Stimulated activated CD8-positive, alpha-beta memory T cell treated with anti-CD3 and anti-CD28 coated beads, Interleukin-15, amount 100 ng/mL, for 24 hours (primary cell): Measurements from ENCODE around the gene TMEM207.
"Not testable (repeated sequence)": the region's sequence is repeated elsewhere in the genome, so short reads cannot be mapped to it uniquely, and the experiment has no call there.

ENCODE experiments used
- DNase-seq: peaks from one replicate; pipeline ENCODE4 v3.0.0-alpha.2; 2020; ENCODE audit warnings: low read depth

TMEM207 gene

GRCh38 chr3:190449801-190450200 lies at the start of gene TMEM207:
TSS of gene TMEM207 (minus strand) at chr3:190449901. CDS start at chr3:190449809, 92 bp downstream.
- DNase-seq: no peak

- DNase-seq: no peak
Observed at GRCh38 chr3:190499122-190499521, 49.4 kb upstream of the TMEM207 start.

GRCh38 chr3:190498293-190498692 lies 48.6 kb upstream of the TMEM207 start:
- DNase-seq: no peak

GRCh38 chr3:190497811-190498210 lies 48.1 kb upstream of the TMEM207 start:
- no peak for DNase-seq

GRCh38 chr3:190496859-190497258 lies 47.2 kb upstream of the TMEM207 start:
- no peak for DNase-seq

- no peak for DNase-seq
Observed at GRCh38 chr3:190495796-190496195, 46.1 kb upstream of the TMEM207 start.

- DNase-seq: no peak
Observed at GRCh38 chr3:190495354-190495753, 45.7 kb upstream of the TMEM207 start.

GRCh38 chr3:190494907-190495306 lies 45.2 kb upstream of the TMEM207 start:
- no peak for DNase-seq

- no peak for DNase-seq
Observed at GRCh38 chr3:190492966-190493365, 43.3 kb upstream of the TMEM207 start.

GRCh38 chr3:190492129-190492528 lies 42.4 kb upstream of the TMEM207 start:
- DNase-seq: no peak

GRCh38 chr3:190491533-190492054 lies 41.9 kb upstream of the TMEM207 start:
- no peak for DNase-seq

GRCh38 chr3:190486908-190487607 lies 37.4 kb upstream of the TMEM207 start:
- no peak for DNase-seq

- no peak for DNase-seq
Observed at GRCh38 chr3:190486533-190486864, 36.8 kb upstream of the TMEM207 start.

- DNase-seq: no peak
Observed at GRCh38 chr3:190485830-190486532, 36.3 kb upstream of the TMEM207 start.

- DNase-seq: no peak
Observed at GRCh38 chr3:190481779-190482178, 32.1 kb upstream of the TMEM207 start.

- not testable (repeated sequence) for DNase-seq
Observed at GRCh38 chr3:190473261-190473660, 23.6 kb upstream of the TMEM207 start.

- DNase-seq: no peak
Observed at GRCh38 chr3:190467922-190468321, 18.2 kb upstream of the TMEM207 start.

GRCh38 chr3:190458040-190458439 lies 8.3 kb upstream of the TMEM207 start:
- no peak for DNase-seq

GRCh38 chr3:190456770-190457169 lies 7.1 kb upstream of the TMEM207 start:
- no peak for DNase-seq

GRCh38 chr3:190455828-190456227 lies 6.1 kb upstream of the TMEM207 start:
- no peak for DNase-seq

- no peak for DNase-seq
Observed at GRCh38 chr3:190448256-190448655, 1.4 kb downstream of the TMEM207 start.

- DNase-seq: no peak
Observed at GRCh38 chr3:190446573-190447279, 3.0 kb downstream of the TMEM207 start.

- no peak for DNase-seq
Observed at GRCh38 chr3:190444576-190445145, 5.0 kb downstream of the TMEM207 start.
